D721Med (cell line): ENCODE measurements around the gene EXO1.
"Not testable (repeated sequence)": the region's sequence is repeated elsewhere in the genome, so short reads cannot be mapped to it uniquely, and the experiment has no call there.

Experiments
- DNase-seq: peaks from one replicate; pipeline ENCODE4 v3.0.0; 2011; ENCODE audit warnings: low spot score; ENCODE audit not compliant: insufficient read length
- FAIRE-seq: peaks from 2 replicates; lab custom pipeline; 2011; peaks lifted over from hg19 to GRCh38; lab: Jason Lieb, UNC
- CTCF ChIP-seq: IDR thresholded peaks from 2 replicates; pipeline ENCODE4 v1.5.1; 2012; ENCODE audit warnings: mild to moderate bottlenecking, control low read depth; ENCODE audit not compliant: insufficient read depth; ENCODE audit errors: missing control alignments

Gene EXO1

GRCh38 chr1:241844593-241844992, 3.4 kb upstream of the EXO1 start:
- FAIRE-seq (no peak), DNase-seq (no peak)
- no peak for TF ChIP-seq CTCF

- no peak for TF ChIP-seq CTCF
- DNase-seq (no peak), FAIRE-seq (no peak)
These were observed 1.6 kb upstream of the EXO1 start for GRCh38 chr1:241846375-241846774.

- no peak for FAIRE-seq
These were observed 1.0 kb upstream of the EXO1 start for GRCh38 chr1:241846862-241847539.

GRCh38 chr1:241847540-241847795, 536 bp upstream of the EXO1 start:
- FAIRE-seq = no peak

More at GRCh38 chr1:241846862-241847539, 1.0 kb upstream of the EXO1 start:
- no peak for DNase-seq
- no peak for TF ChIP-seq CTCF

GRCh38 chr1:241848686-241849344, 811 bp downstream of the EXO1 start:
- no peak for FAIRE-seq

More at GRCh38 chr1:241847540-241847795, 536 bp upstream of the EXO1 start:
- no peak for DNase-seq
- no peak for TF ChIP-seq CTCF

GRCh38 chr1:241849345-241849695, 1.3 kb downstream of the EXO1 start:
- no peak for FAIRE-seq
- DNase-seq = no peak
- TF ChIP-seq CTCF = no peak

More at GRCh38 chr1:241848686-241849344, 811 bp downstream of the EXO1 start:
- no peak for DNase-seq
- no peak for TF ChIP-seq CTCF

GRCh38 chr1:241855545-241856140, 7.6 kb downstream of the EXO1 start:
- not testable (repeated sequence) for FAIRE-seq, DNase-seq
